ENCODE data around the gene CKS2.

GRCh38 chr9:89359751-89360261 is 48.8 kb downstream of the CKS2 start:
- TF ChIP-seq CTCF (IDR thresholded peaks at IDR 0.05 in 4 of 5, conservative IDR thresholded peaks at IDR 0.05 in 1 of 5) (no peak), POLR2A (IDR thresholded peaks at IDR 0.05) (no peak)
